GM21529 (cell line): ENCODE results near the gene SPSB4.
"Not testable (repeated sequence)": the region's sequence is repeated elsewhere in the genome, so short reads cannot be mapped to it uniquely, and the experiment has no call there.

Source experiments
- ATAC-seq: cut with Tn5 transposase; IDR thresholded peaks from one replicate; pipeline ENCODE4 v1.9.1; 2021; ENCODE audit not compliant: unreplicated experiment

Gene SPSB4

DNA sequence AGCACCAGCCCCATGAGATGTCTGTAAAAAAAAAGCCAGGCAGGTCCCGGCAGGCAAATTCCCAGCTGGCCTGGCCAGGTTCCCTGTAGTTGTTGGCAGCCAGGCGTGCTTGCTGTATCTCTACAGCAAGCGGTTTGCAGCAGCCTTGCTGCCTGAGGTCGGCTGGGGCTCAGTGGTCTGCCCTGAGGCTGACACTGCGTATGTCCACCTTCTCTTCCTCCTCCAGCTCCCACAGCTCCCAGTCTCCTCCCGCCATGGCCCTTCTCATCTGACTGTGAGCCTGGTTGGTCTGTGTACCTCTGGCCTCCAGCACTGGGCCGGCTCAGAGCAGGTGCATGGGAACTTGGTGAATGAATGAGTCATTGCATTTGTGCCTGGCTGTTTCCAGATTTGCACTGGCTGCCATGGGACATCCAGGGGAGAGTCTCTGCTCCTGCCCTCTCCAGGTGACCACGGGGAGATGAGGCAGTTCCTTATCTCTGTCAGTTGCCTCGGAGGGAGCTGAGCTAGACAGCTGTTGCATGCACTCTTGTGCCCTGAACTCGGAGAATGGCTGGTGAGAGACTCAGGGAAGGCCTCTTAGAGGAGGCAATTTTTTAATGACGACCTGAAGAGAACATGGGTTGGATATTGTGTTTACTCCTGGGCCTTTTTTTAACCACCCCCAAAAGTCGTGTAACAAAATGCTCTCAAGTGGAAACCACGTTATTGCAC lies 43.0 kb downstream of the SPSB4 start:
- ATAC-seq = no peak

DNA sequence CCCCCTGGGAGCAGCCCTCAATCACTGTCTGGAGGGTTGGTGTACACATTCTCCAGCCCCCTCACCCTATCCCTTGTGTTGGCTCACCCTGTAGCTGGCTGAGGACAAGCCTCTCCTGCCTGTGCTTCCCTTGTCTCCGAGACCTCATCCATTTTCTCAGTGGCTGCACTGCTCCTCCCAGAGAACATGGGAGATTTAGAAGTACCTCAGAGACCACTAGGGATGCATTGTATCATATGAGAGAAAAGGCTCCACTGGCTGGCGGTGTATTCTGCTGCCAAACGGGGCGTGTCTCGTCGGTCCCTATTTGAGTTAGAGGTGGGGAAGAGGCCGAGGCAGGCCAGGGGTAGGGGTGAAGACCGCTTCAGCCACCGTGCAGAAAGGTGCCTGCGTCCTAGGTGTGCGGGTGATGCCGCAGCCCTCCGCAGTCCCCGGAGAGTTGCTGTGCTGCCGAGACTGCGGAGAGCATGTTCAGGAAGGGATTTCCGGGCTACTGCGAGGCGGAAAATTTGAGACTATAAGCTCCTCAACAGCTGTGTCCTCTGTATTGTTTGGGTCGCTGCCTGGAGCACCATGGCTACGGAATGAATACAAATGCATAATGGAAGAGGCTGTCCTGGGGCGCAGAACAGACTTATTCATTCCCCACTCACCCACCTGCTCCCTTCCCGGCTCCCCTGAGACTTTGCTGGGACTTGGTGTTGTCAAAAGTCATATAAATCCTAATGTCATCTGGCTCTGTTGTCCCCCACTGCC lies 43.8 kb downstream of the SPSB4 start:
- ATAC-seq = no peak

DNA sequence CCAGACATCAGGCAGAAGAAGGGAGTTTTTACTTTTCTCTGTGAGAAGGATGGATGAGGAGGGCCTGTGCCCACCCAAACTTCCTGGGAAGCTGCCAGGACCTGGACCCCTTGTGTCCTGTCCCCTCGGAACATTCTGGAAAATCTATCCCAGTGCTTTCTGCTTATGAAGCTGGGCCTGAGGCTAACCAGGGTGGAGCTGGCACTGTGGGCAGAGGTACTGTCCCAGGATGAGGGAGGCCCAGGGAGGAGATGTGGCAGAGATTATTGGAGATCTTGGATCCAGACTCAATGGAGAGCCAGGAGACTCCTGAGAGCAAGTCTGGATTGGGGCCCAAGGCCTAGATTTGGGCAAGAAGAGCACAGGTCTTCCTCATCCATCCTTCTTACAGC lies 44.4 kb downstream of the SPSB4 start:
- ATAC-seq = no peak

DNA sequence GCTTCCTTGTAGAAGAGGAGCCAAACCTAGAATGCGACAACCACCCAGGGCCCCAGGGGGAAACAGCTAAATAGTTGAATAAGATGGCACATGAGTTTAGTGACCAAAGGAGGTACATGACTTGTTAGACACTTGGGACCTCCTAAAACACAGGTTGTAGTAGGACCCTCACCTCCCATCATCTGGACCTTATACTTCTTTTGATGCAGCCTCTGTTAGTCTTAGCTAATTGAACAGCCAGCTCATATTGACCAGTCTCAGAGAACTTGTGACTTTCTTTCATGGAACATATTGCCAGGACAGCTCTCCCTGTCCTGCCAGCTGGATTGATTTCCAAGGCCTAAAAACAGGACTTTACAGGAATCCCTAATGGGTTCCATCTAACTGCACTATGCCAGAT lies 45.0 kb downstream of the SPSB4 start:
- no peak for ATAC-seq

DNA sequence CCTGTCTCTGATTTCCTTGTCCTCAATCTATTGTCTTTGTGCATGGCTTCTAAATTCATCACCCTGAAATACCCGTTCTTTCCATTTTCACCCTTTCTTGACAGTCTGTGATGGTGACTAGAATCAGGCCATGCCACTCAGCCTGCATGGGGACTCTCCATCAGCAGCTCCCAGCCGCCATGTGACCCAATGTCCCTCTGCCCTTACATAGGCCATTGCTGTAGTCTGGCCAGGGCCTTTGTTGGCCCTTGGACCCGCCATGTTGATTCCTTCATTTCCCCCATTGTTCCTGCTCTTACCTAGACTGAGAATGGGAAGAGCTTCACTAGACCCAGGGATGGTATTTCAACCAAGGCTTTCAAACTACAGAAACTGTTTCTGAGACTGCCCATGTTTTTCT lies 45.8 kb downstream of the SPSB4 start:
- ATAC-seq = no peak

DNA sequence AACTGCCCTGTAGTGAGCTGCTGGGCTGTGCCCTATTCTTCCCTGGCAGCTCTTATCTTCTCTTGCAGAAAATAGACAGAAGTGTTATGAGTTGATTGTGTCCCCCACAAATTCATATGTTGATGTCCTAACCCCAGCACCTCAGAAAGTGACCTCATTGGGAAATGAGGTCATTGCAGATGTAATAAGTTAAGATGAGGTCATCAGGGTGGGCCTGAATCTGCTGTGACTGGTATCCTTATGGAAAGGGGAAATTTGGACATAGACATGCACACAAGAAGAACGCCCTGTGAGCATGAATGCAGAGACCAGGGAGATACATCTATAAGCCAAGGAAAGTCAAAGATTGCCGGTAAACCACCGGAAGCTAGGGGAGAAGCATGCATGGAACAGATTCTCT lies 49.0 kb downstream of the SPSB4 start:
- no peak for ATAC-seq

DNA sequence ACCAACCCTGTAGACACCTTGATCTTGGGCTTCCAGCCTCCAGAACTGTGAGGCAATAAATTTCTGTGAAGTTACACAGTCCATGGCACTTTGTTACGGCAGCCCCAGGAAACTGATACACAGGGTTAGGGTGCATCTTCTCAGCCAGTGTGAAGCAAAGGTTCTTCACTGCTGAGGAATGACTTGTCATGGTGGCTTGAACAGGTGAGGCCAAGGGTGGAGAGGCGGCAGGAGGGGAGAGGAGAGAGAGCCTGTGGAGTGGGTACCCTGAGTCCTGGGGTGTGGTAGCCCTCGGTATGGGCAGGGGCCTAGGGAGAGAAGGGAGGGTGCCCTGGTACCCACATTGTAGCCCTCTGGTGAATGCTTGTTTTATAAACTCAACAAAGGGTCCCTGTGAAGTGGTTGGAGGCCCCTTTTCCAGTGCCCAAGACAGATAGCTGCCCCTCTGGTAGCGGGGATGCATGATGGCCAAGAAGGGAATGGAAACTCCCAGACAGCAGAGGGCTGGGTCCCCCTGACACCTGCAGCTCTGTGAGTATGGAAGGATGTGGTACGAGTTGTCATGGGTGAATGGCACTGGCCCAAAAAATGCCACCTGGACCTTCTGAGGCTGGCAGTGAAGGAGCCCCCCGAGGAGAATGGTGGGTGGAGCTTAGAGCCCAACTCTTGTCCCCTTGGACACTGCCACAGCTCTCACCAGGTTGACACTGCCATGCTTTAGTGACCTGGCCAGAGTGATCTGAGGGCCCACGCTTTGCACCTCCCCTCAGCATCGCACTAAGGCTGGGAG lies 49.6 kb downstream of the SPSB4 start:
- ATAC-seq = no peak

DNA sequence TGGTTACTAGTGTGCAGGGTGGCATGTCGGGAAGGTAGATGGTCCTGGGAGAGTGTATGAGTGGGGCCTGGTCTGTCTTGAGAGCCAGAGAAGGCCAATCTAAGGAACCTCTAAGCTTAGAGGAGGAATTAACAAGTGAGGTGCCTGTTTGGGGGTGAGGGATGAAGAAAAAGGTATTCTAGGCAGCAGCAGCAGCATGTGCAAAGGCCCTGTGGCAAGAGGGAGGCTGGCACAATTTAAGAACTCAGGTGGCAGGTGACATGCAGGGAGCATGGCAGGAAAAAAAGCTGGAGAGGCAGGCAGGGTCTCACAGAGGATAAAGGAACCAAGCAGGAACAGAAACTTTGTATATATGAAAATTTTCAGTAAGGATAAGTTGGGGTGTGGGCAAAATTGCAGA lies 51.2 kb downstream of the SPSB4 start:
- no peak for ATAC-seq

DNA sequence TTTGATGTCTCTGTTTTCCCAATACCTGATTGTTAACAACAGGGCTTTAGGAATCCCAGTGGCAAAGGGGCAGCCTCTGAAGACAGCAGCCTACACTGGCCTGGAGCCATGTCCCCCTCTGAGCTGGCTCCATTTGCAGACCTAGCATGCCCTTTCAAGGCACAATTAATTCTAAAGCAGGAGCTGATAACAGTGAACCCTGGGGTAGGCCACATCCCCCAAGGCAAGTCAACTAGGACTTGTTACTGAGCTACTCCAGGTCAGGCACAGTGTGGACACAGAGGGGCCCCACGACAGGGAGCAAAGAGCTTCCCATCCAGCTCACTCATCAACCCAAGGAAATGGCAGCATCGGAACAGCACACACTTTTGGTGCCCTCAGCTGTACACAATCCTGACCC lies 51.9 kb downstream of the SPSB4 start:
- no peak for ATAC-seq

DNA sequence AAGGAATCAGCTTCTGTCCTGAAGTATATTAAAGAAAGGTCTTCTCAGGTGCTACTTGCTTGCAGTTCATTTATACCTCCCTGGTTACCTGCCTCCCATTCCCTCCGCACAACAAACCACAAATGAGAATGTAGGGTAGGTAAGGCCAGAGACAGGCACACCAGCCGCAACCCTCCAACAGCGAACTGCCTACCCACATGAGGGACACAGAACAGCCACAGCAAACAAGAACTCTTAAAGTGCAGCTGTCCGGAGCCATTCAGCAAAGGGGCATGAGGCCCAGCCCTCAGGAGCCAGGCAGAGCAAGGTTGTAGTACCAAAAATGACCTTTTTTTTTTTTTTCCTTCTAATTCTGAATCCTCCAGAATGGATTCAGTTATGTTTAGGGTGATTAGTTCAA lies 52.4 kb downstream of the SPSB4 start:
- ATAC-seq = no peak

DNA sequence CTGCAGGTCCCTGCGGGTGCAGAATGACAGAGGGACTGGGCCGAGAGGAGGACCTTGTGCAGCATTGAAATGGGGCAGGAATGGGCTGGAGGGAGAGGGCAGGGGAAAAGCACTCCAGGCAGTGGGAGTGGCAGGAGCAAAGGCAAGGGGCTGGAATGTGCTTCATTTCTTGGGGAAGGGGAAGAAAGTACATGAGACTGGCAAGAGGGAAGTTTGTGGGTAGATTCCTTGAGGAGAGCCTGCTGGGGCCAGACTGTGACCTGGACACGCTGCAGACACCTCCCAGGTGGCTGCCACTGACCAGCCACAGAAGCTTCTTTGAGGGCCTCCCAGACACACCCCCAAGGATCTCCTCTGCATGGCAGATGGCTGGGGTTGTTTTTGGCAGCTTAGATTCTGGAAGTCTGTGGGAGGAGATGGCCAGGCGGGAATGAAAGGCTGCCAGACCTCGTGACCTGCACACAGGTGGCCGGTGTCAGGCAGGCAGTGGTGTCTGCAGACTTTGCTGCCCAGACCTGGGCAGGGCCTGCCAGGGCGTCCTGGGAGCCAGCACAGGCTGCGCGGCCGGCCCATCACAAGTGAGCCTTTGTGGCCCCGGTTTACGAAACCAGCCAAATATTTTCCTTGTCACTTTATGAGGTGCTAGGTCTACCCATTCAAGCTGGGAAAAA lies 53.1 kb downstream of the SPSB4 start:
- ATAC-seq = no peak

DNA sequence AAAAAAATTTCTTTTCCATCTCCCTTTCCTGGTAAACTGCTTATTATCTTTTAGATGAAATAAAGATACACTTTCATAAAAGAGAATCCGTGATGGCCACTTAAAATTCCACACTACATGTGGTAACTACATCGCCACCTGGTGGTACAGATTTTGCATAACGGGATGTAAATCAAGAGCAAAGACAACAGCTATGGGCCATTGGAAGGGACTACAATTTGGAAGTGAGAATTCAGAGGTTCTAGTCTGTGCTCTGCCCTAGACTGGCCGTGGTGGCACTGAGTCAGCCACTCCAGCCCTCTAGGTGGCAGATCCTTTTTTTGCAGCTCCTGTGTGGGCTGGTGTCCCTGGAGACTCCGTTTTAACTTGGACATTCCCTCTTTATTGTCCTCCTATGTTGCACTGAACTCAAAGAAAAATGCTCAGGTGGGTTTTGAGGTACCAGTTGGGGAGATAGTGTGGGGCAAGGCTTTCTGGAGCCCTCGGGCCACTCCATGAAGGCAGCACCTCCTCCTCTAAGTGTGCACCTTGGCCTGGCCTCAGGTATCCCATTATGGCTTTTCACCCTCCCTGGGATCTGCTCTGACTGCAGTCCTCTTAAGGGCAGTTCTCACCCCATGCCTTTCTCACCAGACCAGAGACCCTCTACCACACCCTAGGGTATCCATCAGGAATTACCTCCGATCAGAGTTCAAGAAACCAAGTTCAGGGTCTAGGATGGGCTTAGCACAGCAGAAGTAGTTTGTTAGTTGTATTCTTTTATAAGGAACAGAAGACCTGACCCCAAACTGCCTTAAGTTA lies 54.9 kb downstream of the SPSB4 start:
- no peak for ATAC-seq

DNA sequence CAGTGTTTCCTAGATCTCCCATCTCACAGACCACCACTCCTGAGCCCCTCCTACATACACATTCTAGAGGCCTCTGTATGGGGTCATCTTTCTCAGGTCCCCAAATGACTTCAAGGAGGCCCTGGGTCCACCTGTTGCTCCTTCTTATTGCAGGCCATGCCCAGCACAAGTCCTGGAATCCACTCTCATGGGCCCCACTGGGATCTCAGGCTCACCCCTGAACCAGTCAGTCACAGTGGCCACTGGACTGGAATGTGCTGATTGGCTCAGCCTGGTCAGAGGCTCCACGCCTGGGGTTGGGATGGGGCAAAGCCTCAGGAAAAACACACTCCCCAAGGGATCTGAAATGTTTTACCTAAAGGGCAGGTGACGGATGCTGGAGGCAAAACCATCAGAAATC lies 55.7 kb downstream of the SPSB4 start:
- ATAC-seq = no peak

DNA sequence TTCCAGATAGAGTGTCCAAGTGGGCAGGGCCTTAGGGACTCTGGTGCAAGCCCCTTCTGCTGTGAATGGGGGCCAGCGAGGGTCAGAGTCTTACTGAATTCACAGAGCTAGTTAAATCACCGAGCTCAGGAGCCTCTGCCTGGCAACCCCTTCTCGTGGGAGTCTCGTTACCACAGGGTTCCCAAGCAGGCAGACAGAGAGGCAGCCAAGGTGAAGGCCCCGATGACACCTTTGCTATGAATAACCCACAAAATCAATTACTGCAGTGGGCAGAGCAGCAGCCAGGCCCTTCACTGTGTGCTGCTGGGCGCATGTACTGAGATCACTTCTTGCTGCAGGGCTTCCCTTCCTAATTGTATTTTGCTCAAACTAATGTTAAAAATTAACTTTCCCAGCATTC lies 56.9 kb downstream of the SPSB4 start:
- no peak for ATAC-seq

DNA sequence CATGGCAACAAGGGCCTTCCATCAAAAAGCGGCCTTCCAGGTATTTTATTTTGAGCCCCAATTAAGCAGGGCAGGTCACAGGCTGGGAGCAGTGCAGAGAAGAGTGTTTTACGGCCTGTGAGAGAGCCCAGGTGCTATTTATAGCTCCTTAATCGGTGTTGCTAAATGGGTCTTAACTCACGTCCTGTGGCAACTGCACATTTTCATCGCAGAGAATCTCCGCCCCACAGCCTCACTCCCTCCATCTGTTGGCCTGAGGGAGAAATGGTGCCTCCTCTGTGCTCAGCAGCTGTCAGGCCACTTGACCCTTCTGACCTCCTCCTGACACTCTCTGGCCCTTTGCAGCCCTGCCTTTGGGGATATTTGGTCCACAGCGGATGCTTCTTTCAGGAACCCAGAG lies 58.6 kb downstream of the SPSB4 start:
- ATAC-seq = no peak

DNA sequence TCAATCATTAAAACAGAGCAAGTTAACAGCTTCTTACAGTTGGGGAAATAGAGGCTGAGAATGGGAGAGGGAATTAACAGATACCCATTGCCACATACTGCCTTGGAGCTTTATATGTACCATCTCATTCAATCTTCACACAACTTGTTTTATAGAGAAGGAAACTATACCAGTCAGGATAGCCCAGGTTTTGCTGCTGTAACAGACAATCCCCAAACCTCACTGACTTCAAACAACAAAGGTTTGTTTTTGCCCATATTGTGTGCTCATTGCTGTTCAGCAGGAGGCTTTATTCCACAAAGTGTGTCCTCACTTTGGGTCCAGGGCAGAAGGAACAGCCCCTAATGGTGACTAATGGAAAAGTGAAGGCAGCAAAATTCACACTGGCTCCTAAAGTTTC lies 59.2 kb downstream of the SPSB4 start:
- no peak for ATAC-seq

DNA sequence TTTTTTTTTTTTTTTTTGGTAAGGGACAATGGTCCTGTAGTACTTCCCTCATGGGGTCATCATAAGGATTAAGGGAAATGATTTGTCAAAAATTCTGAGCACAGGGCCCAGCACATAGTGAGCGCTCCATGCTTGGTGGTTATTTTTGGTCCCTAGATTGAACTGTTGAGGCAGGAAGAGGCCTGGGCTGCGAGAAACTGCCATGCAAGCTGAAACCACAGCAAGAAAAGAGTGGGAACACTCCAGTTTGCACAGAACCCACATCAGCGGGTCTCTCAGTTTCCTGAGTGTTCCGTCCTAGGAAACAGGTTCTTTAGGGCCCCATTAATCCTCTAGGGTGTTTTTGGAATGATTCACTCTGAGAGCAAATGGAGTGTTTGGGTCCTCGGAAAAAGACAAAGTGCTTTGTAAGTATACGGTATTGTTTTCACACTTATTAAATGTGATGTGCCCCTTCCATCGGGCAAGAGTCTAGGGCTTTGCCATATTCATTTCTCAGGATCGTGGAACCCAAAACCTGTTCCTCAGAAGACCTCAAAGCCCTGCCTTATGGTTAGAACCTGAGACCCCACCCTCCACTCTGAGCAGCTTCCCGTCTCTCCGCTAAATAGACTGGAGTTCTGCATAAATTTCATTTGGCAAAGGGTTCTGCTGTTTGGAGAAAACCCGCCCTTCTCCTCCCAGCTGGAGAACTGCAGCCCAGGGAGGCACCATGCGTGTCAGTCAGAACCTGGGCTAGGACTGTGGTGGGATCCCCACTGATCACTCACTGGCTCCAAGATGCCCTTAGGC lies 60.4 kb downstream of the SPSB4 start:
- ATAC-seq = no peak

DNA sequence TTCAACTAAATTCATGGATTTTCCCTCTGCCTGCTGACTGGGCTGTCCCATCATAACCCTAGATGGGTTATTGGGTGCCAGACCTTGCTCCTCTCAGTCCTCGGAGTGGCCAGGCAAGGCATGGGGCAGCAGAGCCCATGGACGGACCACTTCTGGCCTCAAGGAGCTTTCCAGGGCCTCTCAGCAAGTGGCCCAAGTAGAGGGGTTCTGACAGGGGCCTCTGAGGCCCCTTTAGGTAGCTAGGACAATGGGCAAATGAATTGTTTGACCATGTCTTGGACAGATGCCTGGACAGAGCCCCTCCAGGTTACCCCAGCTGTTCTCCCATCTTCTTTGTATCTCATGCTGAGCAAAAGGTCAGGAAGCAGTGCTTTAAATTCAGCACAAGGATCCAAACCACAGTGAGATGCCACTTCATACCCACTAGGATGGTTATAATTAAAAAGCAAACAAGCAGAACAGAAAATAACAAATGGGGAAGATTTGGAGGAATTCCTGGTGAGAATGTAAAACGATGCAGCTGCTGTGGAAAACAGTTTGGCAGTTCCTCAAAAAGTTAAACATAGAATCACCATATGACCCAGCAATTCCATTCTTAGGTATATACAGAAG lies 61.6 kb downstream of the SPSB4 start:
- no peak for ATAC-seq

DNA sequence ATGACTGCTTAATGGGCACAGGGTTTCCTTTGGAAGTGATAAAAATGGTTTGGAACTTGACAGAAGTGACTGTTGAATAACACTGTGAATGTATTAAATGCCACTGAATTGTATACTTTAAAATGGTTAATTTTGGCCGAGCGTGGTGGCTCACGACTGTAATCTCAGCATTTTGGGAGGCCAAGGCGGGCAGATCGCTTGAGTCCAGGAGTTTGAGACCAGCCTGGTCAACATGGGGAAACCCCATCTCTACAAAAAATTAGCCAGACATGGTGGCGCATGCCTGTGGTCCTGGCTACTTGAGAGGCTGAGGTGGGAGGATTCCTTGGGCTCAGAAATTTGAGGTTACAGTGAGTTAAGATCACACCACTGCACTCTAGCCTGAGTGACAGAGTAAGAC lies 62.5 kb downstream of the SPSB4 start:
- ATAC-seq = not testable (repeated sequence)
